Colonic mucosa (tissue), 4 donors: ENCODE data around the gene DENND6B. TPM values are rescaled to one million over a fixed set of nuclear protein-coding genes. Genes with fewer than 3 reads are reported as not detected.
A peak's percentile ranks its signal among the peaks of the same experiment; 100 is the strongest.

Experiments
- DNase-seq: peaks from one replicate; pipeline ENCODE4 v3.0.0-alpha.2; 2020
- H3K27ac ChIP-seq: fragments of 200-600 bp; one replicate; pipeline ENCODE4 v1.8.0; 2021
- H3K27me3 ChIP-seq: fragments of 200-600 bp; one replicate; pipeline ENCODE4 v1.8.0; 2021
- H3K36me3 ChIP-seq: fragments of 200-600 bp; one replicate; pipeline ENCODE4 v1.8.0; 2021
- H3K4me1 ChIP-seq: fragments of 200-600 bp; one replicate; pipeline ENCODE4 v1.8.0; 2021; ENCODE audit warnings: mild to moderate bottlenecking
- H3K4me3 ChIP-seq: fragments of 200-600 bp; one replicate; pipeline ENCODE4 v1.8.0; 2021
- H3K9ac ChIP-seq, 2 donors: one replicate each; pipeline ENCODE4 v1.7.0; 2013; ENCODE audit warnings: control low read depth in 2 of 2, low read depth in 2 of 2, low read length in 2 of 2
- H3K9me3 ChIP-seq: fragments of 200-600 bp; one replicate; pipeline ENCODE4 v1.8.0; 2021
- CTCF ChIP-seq: fragments of 200-600 bp; IDR thresholded peaks from one replicate; pipeline ENCODE4 v1.8.0; 2022; ENCODE audit warnings: antibody characterized with exemption, mild to moderate bottlenecking
- intact Hi-C: fragments of 100-400 bp; cut with DNase I; formaldehyde crosslinking; loops from one replicate; pipeline ENCODE4 v1.14.1; 2022
- total RNA-seq, 2 donors: library from RNA; stranded (reverse); fragmentation: NEBNext Ultra II Directional in 1 of 2; extraction: Animal tissue kit (Norgen Biotek cat#: 25700) in 1 of 2; gene quantifications; one replicate each; pipeline ENCODE4 v1.2.1, GENCODE V29; 2021
- donor health status: healthy.
- donor health status: DM: no; HTN: no; CAD: no.
- donor health status: DM: no; HTN: no; CAD: no.

DENND6B gene
- total RNA-seq, 2 donors from 2014 or later = 2.4 to 4.0 TPM

DNA sequence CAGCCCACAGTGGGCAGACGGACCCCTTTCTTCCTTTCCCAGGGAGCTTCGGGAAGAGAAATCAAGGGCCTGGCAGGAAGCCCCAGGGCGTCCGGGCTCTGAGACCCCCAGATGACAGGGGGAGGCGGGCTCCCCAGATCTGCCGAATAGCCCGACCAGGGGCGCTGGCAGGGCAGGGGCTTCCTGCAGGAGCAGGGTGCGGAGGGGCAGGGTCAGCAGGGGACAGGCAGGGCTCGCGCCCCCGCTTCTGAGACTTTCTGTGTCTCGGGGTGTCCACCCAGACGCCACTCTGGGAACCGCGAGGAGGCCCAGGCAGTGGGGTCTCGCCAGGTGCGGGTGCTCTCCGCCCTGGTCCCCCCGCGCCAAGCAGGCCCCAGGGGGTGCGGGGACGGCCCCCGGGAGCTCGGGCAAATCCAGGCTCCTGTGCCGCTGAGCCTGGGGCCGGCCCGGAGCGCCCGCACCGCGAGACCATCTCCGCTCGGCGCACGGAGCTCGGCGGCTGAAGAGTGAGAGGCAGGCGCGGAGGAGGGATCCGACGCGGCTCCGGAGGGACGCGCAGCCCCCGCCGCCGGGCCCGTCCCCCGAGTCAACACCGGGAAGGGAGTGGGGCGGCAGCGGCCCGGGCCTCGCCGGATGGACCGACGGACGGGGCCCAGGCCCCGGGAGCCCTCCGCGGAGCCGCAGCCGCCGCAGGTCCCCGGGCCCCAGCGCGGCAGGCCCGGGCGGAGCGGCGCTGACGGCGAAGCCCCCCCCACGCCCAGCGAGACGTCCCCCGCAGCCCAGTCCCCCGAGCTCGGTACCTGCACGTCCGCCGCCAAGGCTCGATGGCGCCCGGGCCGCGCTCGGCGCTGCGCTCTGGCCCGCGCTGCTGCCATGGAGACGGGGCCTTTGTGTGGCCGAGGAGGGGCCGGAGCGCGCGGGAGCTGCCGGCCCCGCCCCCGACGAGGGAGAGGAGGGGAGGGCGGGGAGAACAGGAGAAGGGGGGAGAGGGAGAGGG lies 19.8 kb downstream of the DENND6B start, which contains the start of gene PLXNB2:
PLXNB2 (minus strand) TSS at position 894 of the 997 bp plus-strand sequence. CDS start 17,062 bp downstream, outside the sequence.
- Histone ChIP-seq H3K27me3 (no peaks in the 10 kb centered on the region), H3K36me3 (no peaks in the 10 kb centered on the region), H3K9me3 (no peaks in the 10 kb centered on the region), H3K4me3 (peak within 1 kb of the TSS; percentile 91), H3K4me1 (peaks cover 36% of the 10 kb centered on the region), H3K27ac (peak within 1 kb of the TSS; percentile 93), H3K9ac (peak within 1 kb of the TSS; percentile 90 to 96)
- intact Hi-C loops = no loop called here
- TF ChIP-seq CTCF = no peak
- DNase-seq = peak; percentile 83

GRCh38 chr22:50305923-50306566 lies 20.8 kb downstream of the DENND6B start:
- peak overlapping the region; percentile 91 for H3K4me3 ChIP-seq
- H3K27ac ChIP-seq = peak overlapping the region; percentile 93
- H3K27me3 ChIP-seq = no peaks in the 10 kb centered on the region
- intact Hi-C loops = no loop called here
- peak; percentile 91 for DNase-seq
- TF ChIP-seq CTCF = no peak
- H3K36me3 ChIP-seq = no peaks in the 10 kb centered on the region
- H3K9ac ChIP-seq = peak overlapping the region; percentile 90 to 96
- H3K9me3 ChIP-seq = no peaks in the 10 kb centered on the region
- peaks cover 46% of the 10 kb centered on the region for H3K4me1 ChIP-seq

DNA sequence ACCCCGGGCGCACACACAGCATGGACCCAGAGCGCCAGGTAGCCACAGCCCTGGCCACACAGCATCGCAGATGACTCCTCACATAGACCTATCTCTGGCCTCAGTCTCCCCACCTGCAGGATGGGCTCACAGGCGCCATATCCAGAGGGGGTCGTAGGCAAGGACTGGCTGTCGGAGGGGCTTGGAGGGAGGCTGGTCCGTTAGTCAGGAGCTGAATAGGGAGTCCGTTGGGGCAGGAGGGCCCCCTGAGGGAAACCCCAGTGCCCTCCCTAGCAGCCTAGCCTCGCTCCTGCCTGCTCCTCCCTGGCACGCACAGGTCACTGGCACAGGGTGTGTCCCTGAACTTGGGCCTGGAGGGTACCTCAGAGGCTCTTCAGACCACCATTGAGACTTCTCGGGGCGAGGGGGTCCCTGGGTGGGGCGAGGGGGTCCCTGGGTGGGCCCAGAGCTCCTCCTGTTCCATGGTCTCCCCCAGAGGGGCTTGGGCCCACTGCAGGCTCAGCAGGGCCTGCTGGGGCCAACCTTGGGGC lies 21.4 kb downstream of the DENND6B start:
- peaks cover 52% of the 10 kb centered on the region for H3K4me1 ChIP-seq
- no peaks in the 10 kb centered on the region for H3K27me3 ChIP-seq
- no peaks in the 10 kb centered on the region for H3K9me3 ChIP-seq
- peak overlapping the region; percentile 93 for H3K27ac ChIP-seq
- intact Hi-C loops = no loop called here
- TF ChIP-seq CTCF = no peak
- no peaks in the 10 kb centered on the region for H3K36me3 ChIP-seq
- peak; percentile 77 for DNase-seq
- H3K4me3 ChIP-seq = peak overlapping the region; percentile 91
- peak overlapping the region; percentile 90 to 96 for H3K9ac ChIP-seq

DNA sequence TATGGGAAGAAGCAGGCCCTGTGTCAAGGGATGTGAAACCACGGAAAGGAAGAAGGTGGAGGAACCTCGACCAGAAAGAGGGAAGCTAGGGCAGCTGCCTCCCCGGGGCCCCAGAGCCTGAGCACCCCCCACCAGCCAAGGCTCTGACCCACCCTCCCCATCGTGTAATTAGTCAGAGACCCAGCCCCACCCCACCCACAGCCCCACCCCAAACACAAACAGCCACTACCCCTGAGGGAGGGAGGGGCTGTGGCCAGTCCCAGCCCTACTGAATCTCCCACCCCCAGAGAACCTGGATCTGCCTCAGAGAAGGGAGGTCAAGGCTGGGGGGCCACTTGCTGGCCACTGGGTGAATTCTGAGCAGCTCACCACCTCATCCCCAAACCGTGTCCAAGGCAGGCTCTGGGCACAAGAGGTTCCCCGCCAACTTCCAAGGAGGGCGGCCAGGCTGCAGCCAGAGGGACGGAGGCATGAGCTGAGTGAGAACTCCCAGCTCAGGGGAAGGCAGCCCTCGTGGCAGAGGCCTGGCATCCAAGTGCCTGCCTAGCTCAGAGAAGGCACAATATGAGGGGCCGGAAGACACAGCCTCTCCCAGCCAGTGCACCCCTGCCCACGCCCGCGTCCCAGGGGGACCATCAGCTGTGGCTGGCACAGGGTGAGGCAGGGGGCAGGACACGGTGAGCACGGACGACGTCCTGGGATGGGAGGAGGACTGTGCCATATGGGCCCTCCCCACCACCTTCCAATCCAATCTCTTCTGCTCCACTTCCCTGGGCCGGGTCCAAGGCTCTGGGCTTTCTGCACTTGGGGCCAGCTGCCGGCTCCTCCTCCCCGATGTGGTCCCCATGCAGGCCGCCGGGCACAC lies 22.1 kb downstream of the DENND6B start:
- H3K4me1 ChIP-seq = peaks cover 59% of the 10 kb centered on the region
- peak overlapping the region; percentile 93 for H3K27ac ChIP-seq
- H3K4me3 ChIP-seq = peak overlapping the region; percentile 91
- H3K9me3 ChIP-seq = no peaks in the 10 kb centered on the region
- intact Hi-C loops = no loop called here
- TF ChIP-seq CTCF = no peak
- peak; percentile 77 for DNase-seq
- H3K9ac ChIP-seq = peak overlapping the region; percentile 90 to 96
- no peaks in the 10 kb centered on the region for H3K36me3 ChIP-seq
- no peaks in the 10 kb centered on the region for H3K27me3 ChIP-seq
